ENCODE results near the gene LRRTM4.
"Not testable (repeated sequence)": the region's sequence is repeated elsewhere in the genome, so short reads cannot be mapped to it uniquely, and the experiment has no call there.

The LRRTM4 gene

DNA sequence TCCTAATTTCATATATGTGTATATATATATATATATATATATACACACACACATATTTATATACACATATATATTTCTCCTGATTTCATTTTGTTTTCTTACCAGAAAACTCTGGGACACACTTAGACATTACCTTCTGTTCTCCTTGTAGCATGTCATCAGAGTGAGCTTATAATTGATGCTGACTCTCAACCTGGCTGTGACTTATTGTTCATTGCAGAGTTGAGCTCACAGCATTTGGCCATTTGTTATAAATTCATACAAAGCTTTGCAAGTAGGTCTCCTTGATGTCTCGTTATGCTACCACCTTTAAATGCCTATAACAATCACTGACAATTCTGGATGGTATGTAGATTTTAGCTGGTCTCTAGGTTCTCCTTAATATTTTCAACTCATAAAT is 314.8 kb downstream of the LRRTM4 start:
- no peak overlapping the region for H3K4me3 ChIP-seq (ENCODE audit: low read length)
- no peaks in the 10 kb centered on the region for H3K4me1 ChIP-seq (ENCODE audit: control insufficient read depth, insufficient read depth, low read length)
- H3K36me3 ChIP-seq (ENCODE audit: insufficient read depth, low read length): no peaks in the 10 kb centered on the region
- peaks cover 3% of the 10 kb centered on the region for H3K9me3 ChIP-seq (replicated peaks; ENCODE audit: low read length)
- no peaks in the 10 kb centered on the region for H3K27me3 ChIP-seq (ENCODE audit: control insufficient read depth, insufficient read depth, low read length)
- no peak overlapping the region for H3K9ac ChIP-seq (ENCODE audit: low read depth, low read length)
- H3K4me2 ChIP-seq (ENCODE audit: low read length): no peak overlapping the region

DNA sequence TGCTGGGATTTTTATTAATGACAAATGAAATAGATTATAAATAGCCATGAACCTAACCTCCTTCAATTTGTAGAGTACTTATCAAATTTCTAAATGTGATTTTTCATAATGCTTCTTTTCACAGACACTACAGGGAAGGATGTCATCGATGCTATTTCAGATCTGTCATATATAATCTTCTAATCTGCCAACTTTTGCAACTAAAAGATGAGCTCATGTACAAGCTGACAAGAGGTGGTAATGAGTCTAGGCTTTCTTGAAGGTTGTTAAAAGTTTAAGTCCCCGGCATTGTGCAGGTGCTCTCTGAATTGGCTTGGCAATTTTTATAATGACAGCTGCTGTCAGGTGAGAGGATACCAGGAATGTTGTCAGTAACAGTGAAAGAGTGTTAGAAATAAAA is 320.4 kb downstream of the LRRTM4 start:
- Histone ChIP-seq H3K4me2 (ENCODE audit: low read length) (no peak overlapping the region), H3K27me3 (ENCODE audit: control insufficient read depth, insufficient read depth, low read length) (no peaks in the 10 kb centered on the region), H3K36me3 (ENCODE audit: insufficient read depth, low read length) (no peaks in the 10 kb centered on the region), H3K9ac (ENCODE audit: low read depth, low read length) (no peak overlapping the region), H3K4me3 (ENCODE audit: low read length) (no peak overlapping the region), H3K9me3 (replicated peaks; ENCODE audit: low read length) (peaks cover 3% of the 10 kb centered on the region), H3K4me1 (ENCODE audit: control insufficient read depth, insufficient read depth, low read length) (no peaks in the 10 kb centered on the region)

DNA sequence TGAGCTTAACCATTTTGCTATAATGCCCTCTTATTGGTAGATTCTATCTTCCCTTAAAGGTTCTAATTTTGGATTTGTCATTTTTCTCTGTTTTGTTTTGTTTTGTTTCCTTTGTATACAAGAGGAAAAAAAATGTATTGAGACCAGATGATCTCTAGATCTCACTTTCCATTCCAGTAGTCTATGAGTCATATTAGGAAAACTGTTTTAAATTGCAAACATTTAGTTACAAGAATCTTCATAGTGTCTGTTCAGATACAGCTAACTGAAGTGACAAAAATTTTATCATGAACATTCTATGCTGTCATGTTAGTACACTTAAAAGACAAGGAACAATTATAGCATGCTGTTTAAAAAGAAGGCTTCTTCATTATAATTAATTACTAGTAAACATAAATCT is 322.8 kb downstream of the LRRTM4 start:
- H3K9me3 ChIP-seq (replicated peaks; ENCODE audit: low read length): peaks cover 5% of the 10 kb centered on the region
- H3K4me1 ChIP-seq (ENCODE audit: control insufficient read depth, insufficient read depth, low read length): no peaks in the 10 kb centered on the region
- H3K4me2 ChIP-seq (ENCODE audit: low read length): no peak overlapping the region
- no peaks in the 10 kb centered on the region for H3K27me3 ChIP-seq (ENCODE audit: control insufficient read depth, insufficient read depth, low read length)
- H3K9ac ChIP-seq (ENCODE audit: low read depth, low read length): no peak overlapping the region
- no peak overlapping the region for H3K4me3 ChIP-seq (ENCODE audit: low read length)
- H3K36me3 ChIP-seq (ENCODE audit: insufficient read depth, low read length): no peaks in the 10 kb centered on the region

DNA sequence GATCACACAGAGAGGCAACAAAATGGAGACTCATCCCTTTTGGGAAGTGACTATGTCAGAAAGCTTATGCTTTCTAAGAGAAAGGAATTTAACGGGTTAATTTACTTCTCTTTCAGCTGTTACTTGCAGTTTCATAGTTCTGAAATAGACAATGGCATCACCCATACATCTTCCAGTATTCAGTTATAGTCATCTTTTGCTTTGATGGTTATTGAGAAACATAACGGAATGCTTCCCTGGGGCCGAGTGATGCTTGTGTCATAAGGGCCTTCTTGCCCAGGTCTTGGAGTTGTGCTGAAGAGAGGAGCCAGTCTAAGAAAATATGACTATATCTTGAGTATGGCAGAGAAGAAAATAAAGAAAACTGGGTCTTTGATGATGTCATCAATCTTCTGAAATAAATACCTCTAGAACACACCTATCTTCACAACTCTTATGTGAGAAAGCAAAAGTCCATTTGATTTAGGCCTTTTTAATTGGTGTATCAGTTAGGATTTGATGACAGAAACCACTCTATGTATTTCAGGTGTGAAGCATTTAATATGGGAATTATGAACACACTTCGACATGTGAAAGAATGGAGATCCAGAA is 328.2 kb downstream of the LRRTM4 start:
- Histone ChIP-seq H3K4me1 (ENCODE audit: control insufficient read depth, insufficient read depth, low read length) (no peaks in the 10 kb centered on the region), H3K9ac (ENCODE audit: low read depth, low read length) (no peak overlapping the region), H3K4me2 (ENCODE audit: low read length) (no peak overlapping the region), H3K4me3 (ENCODE audit: low read length) (no peak overlapping the region), H3K36me3 (ENCODE audit: insufficient read depth, low read length) (no peaks in the 10 kb centered on the region), H3K9me3 (replicated peaks; ENCODE audit: low read length) (peaks cover 4% of the 10 kb centered on the region), H3K27me3 (ENCODE audit: control insufficient read depth, insufficient read depth, low read length) (no peaks in the 10 kb centered on the region)

DNA sequence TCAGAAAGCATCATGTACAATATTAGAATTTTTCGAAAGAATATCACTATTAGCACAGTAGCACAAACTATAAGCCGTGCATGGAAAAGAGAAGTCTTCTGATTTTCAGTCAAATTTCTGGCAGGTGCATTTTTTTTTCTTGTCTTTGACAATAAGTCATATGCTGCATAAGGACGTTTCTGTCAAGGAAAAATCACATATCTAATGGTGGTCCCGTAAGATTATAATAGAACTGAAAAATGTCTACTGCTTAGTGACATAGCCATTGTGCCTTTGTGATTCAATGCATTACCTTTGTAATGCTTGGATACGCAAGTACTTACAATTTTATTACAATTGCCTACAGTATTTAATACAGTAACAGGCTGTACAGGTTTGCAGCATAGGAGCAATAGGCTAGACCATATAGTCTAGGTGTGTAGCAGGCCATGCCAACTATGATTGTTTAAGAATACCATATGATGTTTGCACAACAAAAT is 329.3 kb downstream of the LRRTM4 start:
- H3K9ac ChIP-seq (ENCODE audit: low read depth, low read length): no peak overlapping the region
- peaks cover 4% of the 10 kb centered on the region for H3K9me3 ChIP-seq (replicated peaks; ENCODE audit: low read length)
- no peaks in the 10 kb centered on the region for H3K27me3 ChIP-seq (ENCODE audit: control insufficient read depth, insufficient read depth, low read length)
- no peaks in the 10 kb centered on the region for H3K4me1 ChIP-seq (ENCODE audit: control insufficient read depth, insufficient read depth, low read length)
- H3K4me2 ChIP-seq (ENCODE audit: low read length): no peak overlapping the region
- H3K4me3 ChIP-seq (ENCODE audit: low read length): no peak overlapping the region
- H3K36me3 ChIP-seq (ENCODE audit: insufficient read depth, low read length): no peaks in the 10 kb centered on the region

DNA sequence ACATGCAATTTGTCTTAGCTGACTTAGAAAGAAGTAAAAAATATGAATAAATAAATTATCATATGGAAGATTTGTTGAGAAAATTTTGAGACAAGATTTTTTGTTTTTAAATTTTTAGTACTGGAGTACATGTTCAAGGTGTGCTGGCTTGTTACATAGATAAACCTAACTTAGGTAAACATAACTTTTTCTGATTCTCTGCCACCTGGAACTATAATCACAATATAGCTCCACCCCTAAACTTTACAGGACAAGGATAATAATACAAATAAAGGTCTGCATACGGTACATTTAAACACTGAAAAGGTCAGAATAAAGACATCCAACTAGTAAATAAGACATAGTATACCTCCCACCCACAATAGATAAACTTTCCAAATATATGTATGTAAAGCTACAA is 330.5 kb downstream of the LRRTM4 start:
- H3K4me2 ChIP-seq (ENCODE audit: low read length): no peak overlapping the region
- peaks cover 4% of the 10 kb centered on the region for H3K9me3 ChIP-seq (replicated peaks; ENCODE audit: low read length)
- H3K27me3 ChIP-seq (ENCODE audit: control insufficient read depth, insufficient read depth, low read length): no peaks in the 10 kb centered on the region
- H3K36me3 ChIP-seq (ENCODE audit: insufficient read depth, low read length): no peaks in the 10 kb centered on the region
- H3K4me1 ChIP-seq (ENCODE audit: control insufficient read depth, insufficient read depth, low read length): no peaks in the 10 kb centered on the region
- H3K9ac ChIP-seq (ENCODE audit: low read depth, low read length): no peak overlapping the region
- no peak overlapping the region for H3K4me3 ChIP-seq (ENCODE audit: low read length)

DNA sequence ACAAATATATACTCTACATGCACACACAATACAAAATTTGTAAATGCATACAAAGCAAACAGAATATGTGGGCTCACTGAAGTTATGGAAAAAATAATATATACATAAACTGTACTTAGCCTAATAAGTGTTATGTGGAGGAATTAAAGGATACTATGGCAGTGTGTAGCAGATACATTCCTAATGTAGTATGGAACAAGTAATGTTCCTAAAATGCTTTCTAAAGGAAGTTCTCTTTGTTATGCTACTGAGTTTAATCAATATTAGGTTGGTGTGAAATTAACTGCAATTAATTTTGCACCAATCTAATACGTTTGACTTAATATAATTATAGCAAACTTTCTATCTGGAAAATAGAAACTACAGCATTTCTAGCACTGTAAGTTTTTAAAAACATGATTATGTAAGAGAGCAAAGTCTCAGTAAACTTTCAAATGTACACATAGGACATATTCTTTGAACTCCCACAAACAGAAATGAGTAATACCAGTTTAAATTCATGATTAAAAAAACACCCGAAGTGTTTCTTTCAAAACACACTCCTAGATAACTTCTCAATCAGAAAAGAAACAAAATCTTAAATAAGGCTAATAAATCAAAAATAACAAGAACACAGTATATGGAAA is 331.3 kb downstream of the LRRTM4 start:
- Histone ChIP-seq H3K27me3 (ENCODE audit: control insufficient read depth, insufficient read depth, low read length) (no peaks in the 10 kb centered on the region), H3K4me2 (ENCODE audit: low read length) (no peak overlapping the region), H3K4me1 (ENCODE audit: control insufficient read depth, insufficient read depth, low read length) (no peaks in the 10 kb centered on the region), H3K9me3 (replicated peaks; ENCODE audit: low read length) (peaks cover 4% of the 10 kb centered on the region), H3K4me3 (ENCODE audit: low read length) (no peak overlapping the region), H3K36me3 (ENCODE audit: insufficient read depth, low read length) (no peaks in the 10 kb centered on the region), H3K9ac (ENCODE audit: low read depth, low read length) (no peak overlapping the region)

DNA sequence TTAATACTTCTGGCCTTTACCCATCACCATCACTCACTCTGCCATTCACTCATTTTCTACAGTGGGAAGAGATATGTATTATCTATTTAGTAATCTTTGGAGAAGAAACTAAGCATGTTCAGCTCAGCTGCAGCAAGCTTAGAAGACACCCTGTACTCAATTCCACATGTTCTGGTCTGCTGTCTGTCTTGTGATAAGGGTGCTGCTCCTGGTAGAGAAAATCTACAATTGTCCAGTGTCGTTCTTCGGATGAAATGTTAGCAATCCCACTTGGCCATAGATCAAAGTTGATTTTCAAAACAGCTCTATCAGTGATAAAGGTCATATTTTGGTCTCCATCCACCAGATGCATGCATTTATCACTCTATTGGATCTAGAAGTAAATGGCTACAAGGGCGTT is 337.1 kb downstream of the LRRTM4 start:
- no peak overlapping the region for H3K4me3 ChIP-seq (ENCODE audit: low read length)
- H3K9me3 ChIP-seq (replicated peaks; ENCODE audit: low read length): no peaks in the 10 kb centered on the region
- H3K9ac ChIP-seq (ENCODE audit: low read depth, low read length): no peak overlapping the region
- H3K27me3 ChIP-seq (ENCODE audit: control insufficient read depth, insufficient read depth, low read length): no peaks in the 10 kb centered on the region
- H3K4me1 ChIP-seq (ENCODE audit: control insufficient read depth, insufficient read depth, low read length): no peaks in the 10 kb centered on the region
- no peaks in the 10 kb centered on the region for H3K36me3 ChIP-seq (ENCODE audit: insufficient read depth, low read length)
- no peak overlapping the region for H3K4me2 ChIP-seq (ENCODE audit: low read length)

DNA sequence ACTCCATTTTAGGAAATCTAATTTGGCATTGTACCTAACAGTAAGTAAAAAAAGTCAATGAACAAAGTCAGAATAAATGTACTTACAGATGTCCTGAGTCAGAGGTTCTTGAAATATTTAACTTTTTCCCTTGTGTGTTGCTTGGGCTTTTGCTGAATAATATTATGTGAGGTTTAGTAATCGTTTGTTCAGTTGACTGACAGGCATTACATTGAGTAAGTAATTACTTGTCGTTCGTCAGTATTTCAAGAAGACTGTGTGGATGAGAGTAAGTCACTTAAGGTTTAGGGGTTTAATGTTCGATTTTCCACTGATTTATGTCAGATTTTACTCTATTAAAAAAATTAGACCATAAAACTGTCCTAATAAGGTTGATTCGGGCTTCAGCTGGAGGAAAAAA is 342.9 kb downstream of the LRRTM4 start:
- Histone ChIP-seq H3K4me1 (ENCODE audit: control insufficient read depth, insufficient read depth, low read length) (no peaks in the 10 kb centered on the region), H3K4me3 (ENCODE audit: low read length) (no peak overlapping the region), H3K4me2 (ENCODE audit: low read length) (no peak overlapping the region), H3K9ac (ENCODE audit: low read depth, low read length) (no peak overlapping the region), H3K27me3 (ENCODE audit: control insufficient read depth, insufficient read depth, low read length) (no peaks in the 10 kb centered on the region), H3K36me3 (ENCODE audit: insufficient read depth, low read length) (no peaks in the 10 kb centered on the region), H3K9me3 (replicated peaks; ENCODE audit: low read length) (no peaks in the 10 kb centered on the region)

DNA sequence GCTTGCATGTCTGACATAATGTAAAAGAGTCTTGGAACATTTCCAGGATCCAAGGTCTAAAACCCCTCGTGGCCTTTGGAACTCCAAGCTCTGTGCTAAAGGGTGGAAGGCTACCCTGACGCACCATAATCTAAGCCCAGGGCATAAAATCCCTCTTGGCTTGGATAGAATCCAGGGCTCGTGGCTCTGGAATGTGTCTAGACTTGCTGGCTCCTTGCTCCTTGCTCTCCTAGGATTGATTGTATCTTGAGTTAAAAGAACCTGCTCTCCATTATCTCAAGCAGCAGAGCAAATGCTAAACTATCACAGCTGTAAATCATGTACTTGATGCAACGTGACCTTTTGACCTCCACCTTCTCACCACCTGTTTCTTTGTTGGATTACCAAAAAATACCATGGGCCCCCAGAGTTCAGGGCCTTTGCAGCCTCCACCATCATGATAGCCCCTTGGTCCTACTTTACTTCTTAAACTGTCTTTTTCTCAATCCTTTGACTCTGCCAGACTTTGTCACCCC is 346.9 kb downstream of the LRRTM4 start:
- not testable (repeated sequence) for H3K36me3 ChIP-seq (ENCODE audit: insufficient read depth, low read length); H3K9ac ChIP-seq (ENCODE audit: low read depth, low read length); H3K4me1 ChIP-seq (ENCODE audit: control insufficient read depth, insufficient read depth, low read length); H3K4me3 ChIP-seq (ENCODE audit: low read length); H3K9me3 ChIP-seq (replicated peaks; ENCODE audit: low read length); H3K4me2 ChIP-seq (ENCODE audit: low read length); H3K27me3 ChIP-seq (ENCODE audit: control insufficient read depth, insufficient read depth, low read length)

DNA sequence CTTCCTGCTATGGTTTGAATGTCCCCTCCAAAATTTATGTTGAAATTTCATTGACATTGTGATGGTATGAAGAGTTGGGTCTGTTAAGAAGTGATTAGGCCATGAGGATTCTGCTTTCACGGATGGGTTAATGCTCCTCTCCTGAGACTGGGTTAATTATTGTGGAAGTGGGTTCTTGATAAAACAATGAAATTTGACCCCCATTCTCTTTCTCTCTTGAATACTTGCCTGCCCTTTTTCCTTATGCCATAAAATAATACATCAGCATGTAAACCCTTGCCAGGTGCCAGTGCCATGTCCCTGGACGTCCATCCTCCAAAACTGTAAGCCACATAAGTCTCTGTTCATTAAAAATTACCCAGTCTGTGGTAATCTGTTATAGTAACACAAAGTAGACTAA is 352.8 kb downstream of the LRRTM4 start:
- Histone ChIP-seq H3K4me3 (ENCODE audit: low read length) (no peak overlapping the region), H3K9me3 (replicated peaks; ENCODE audit: low read length) (no peaks in the 10 kb centered on the region), H3K4me1 (ENCODE audit: control insufficient read depth, insufficient read depth, low read length) (no peaks in the 10 kb centered on the region), H3K9ac (ENCODE audit: low read depth, low read length) (no peak overlapping the region), H3K27me3 (ENCODE audit: control insufficient read depth, insufficient read depth, low read length) (no peaks in the 10 kb centered on the region), H3K4me2 (ENCODE audit: low read length) (no peak overlapping the region), H3K36me3 (ENCODE audit: insufficient read depth, low read length) (no peaks in the 10 kb centered on the region)

DNA sequence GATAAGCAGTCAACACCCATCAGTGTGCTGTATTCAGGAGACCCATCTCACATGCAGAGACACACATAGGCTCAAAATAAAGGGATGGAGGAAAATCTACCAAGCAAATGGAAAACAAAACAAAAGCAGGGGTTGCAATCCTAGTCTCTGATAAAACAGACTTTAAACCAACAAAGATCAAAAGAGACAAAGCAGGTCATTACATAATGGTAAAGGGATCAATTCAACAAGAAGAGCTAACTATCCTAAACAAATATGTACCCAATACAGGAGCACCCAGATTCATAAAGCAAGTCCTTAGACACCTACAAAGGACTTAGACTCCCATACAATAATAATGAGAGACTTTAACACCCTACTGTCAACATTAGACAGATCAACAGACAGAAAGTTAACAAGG is 358.2 kb downstream of the LRRTM4 start:
- H3K36me3 ChIP-seq (ENCODE audit: insufficient read depth, low read length); H3K4me3 ChIP-seq (ENCODE audit: low read length); H3K9me3 ChIP-seq (replicated peaks; ENCODE audit: low read length); H3K4me1 ChIP-seq (ENCODE audit: control insufficient read depth, insufficient read depth, low read length); H3K9ac ChIP-seq (ENCODE audit: low read depth, low read length); H3K27me3 ChIP-seq (ENCODE audit: control insufficient read depth, insufficient read depth, low read length); H3K4me2 ChIP-seq (ENCODE audit: low read length): not testable (repeated sequence)

All from skeletal muscle satellite cell (primary cell).